HepG2 (cell line): ENCODE data around the gene ZNF629. TPM values are rescaled to one million over a fixed set of nuclear protein-coding genes. Genes with fewer than 3 reads are reported as not detected.

Source experiments
- BHLHE40 ChIP-seq: IDR thresholded peaks from 2 replicates; pipeline ENCODE4 v1.6.1; 2011; ENCODE audit warnings: low read length, improper control_type of control experiment
- BORCS8-MEF2B ChIP-seq: sonication (generic); formaldehyde crosslinking; IDR thresholded peaks from 2 replicates; pipeline ENCODE4 v1.8.0; 2022; ENCODE audit warnings: mild to moderate bottlenecking, missing genetic modification reagents
- E2F1 ChIP-seq: sonication (generic); formaldehyde crosslinking; IDR thresholded peaks from 2 replicates; pipeline ENCODE4 v1.5.0; 2020; ENCODE audit warnings: missing genetic modification reagents
- GABPA ChIP-seq, 2 experiments: IDR thresholded peaks; 2 replicates each; pipeline ENCODE4 v1.6.1; 2011 to 2016; ENCODE audit warnings: low read depth in 2 of 2, low read length in 1 of 2, missing biosample characterization in 1 of 2, missing genetic modification characterization in 1 of 2
- KDM1A ChIP-seq: IDR thresholded peaks from 2 replicates; pipeline ENCODE4 v1.6.1; 2016; ENCODE audit warnings: missing compliant biosample characterization
- KLF13 ChIP-seq: sonication (generic); formaldehyde crosslinking; IDR thresholded peaks from 2 replicates; pipeline ENCODE4 v1.4.0; 2020; ENCODE audit warnings: mild to moderate bottlenecking, missing genetic modification reagents
- MLXIP ChIP-seq: sonication (generic); formaldehyde crosslinking; IDR thresholded peaks from 2 replicates; pipeline ENCODE4 v1.9.0; 2021; ENCODE audit warnings: missing genetic modification reagents, borderline replicate concordance
- SSRP1 ChIP-seq: IDR thresholded peaks from 2 replicates; pipeline ENCODE4 v1.6.1; 2016; ENCODE audit warnings: control low read depth
- TGIF2 ChIP-seq: IDR thresholded peaks from 2 replicates; pipeline ENCODE4 v1.6.1; 2016; ENCODE audit warnings: control low read depth, missing compliant biosample characterization
- ZBTB3 ChIP-seq: sonication (generic); formaldehyde crosslinking; IDR thresholded peaks from 2 replicates; pipeline ENCODE4 v1.4.0; 2020; ENCODE audit warnings: low read depth, mild to moderate bottlenecking, moderate library complexity, missing genetic modification reagents, borderline replicate concordance
- ZFP91 ChIP-seq: sonication (generic); formaldehyde crosslinking; IDR thresholded peaks from 2 replicates; pipeline ENCODE4 v1.9.0; 2022; ENCODE audit warnings: missing genetic modification reagents, mild to moderate bottlenecking, borderline replicate concordance
- ZNF672 ChIP-seq: sonication (generic); formaldehyde crosslinking; IDR thresholded peaks from 2 replicates; pipeline ENCODE4 v1.8.1; 2022; ENCODE audit warnings: missing genetic modification reagents
- ZNF674 ChIP-seq: sonication (generic); formaldehyde crosslinking; IDR thresholded peaks from 2 replicates; pipeline ENCODE4 v1.5.0; 2020; ENCODE audit warnings: low read depth, mild to moderate bottlenecking, missing genetic modification reagents
- ZNF780A ChIP-seq: sonication (generic); formaldehyde crosslinking; IDR thresholded peaks from 2 replicates; pipeline ENCODE4 v1.8.0; 2022; ENCODE audit warnings: mild to moderate bottlenecking, missing genetic modification reagents, moderate library complexity
- ZNF816 ChIP-seq: sonication (generic); formaldehyde crosslinking; IDR thresholded peaks from 2 replicates; pipeline ENCODE4 v1.8.0; 2022; ENCODE audit warnings: missing genetic modification reagents, mild to moderate bottlenecking, borderline replicate concordance
- polyA plus RNA-seq, 8 experiments: library from polyadenylated mRNA; depleted of rRNA in 3 of 8; stranded (reverse) in 7 of 8; unstranded in 1 of 8; fragments of >200 nt; fragmentation: Illumina TruSeq in 4 of 8; extraction: Trizol in 4 of 8; gene quantifications; 2 replicates each; pipeline versions ENCODE4 v1.2.1 to v1.2.3, GENCODE V29; 2011 to 2016; ENCODE audit warnings: low read depth in 4 of 8, missing spikeins in 1 of 8, mixed read lengths in 1 of 8; ENCODE audit not compliant: insufficient read depth in 1 of 8
- total RNA-seq, 5 experiments: library from RNA; depleted of rRNA; stranded (reverse); fragments of >200 nt; fragmentation: Illumina TruSeq; extraction: Trizol; gene quantifications; 2 replicates each; pipeline ENCODE4 v1.2.3, GENCODE V29; 2016; ENCODE audit warnings: low read depth in 1 of 5
- TF ChIP-seq, protein P1 (sequence below): sonication (generic); formaldehyde crosslinking; IDR thresholded peaks from 2 replicates; pipeline ENCODE4 v1.4.0; 2020; ENCODE audit warnings: mild to moderate bottlenecking, missing genetic modification reagents
- TF ChIP-seq, protein P2 (sequence below): IDR thresholded peaks from 2 replicates; pipeline ENCODE4 v1.6.1; 2012; ENCODE audit warnings: low read depth, low read length, improper control_type of control experiment
- TF ChIP-seq, protein P3 (sequence below): sonication (generic); formaldehyde crosslinking; IDR thresholded peaks from 2 replicates; pipeline ENCODE4 v1.4.0; 2020; ENCODE audit warnings: missing genetic modification reagents

The ZNF629 gene
- total and polyA plus RNA-seq, 2 of the 13 experiments (the other 11 are each of a cell fraction or from before 2014, with no cell fraction given): 6.1 to 16.5 TPM

- TF ChIP-seq, protein P1, sequence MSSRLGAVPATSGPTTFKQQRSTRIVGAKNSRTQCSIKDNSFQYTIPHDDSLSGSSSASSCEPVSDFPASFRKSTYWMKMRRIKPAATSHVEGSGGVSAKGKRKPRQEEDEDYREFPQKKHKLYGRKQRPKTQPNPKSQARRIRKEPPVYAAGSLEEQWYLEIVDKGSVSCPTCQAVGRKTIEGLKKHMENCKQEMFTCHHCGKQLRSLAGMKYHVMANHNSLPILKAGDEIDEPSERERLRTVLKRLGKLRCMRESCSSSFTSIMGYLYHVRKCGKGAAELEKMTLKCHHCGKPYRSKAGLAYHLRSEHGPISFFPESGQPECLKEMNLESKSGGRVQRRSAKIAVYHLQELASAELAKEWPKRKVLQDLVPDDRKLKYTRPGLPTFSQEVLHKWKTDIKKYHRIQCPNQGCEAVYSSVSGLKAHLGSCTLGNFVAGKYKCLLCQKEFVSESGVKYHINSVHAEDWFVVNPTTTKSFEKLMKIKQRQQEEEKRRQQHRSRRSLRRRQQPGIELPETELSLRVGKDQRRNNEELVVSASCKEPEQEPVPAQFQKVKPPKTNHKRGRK: no peak
- TF ChIP-seq, protein P2, sequence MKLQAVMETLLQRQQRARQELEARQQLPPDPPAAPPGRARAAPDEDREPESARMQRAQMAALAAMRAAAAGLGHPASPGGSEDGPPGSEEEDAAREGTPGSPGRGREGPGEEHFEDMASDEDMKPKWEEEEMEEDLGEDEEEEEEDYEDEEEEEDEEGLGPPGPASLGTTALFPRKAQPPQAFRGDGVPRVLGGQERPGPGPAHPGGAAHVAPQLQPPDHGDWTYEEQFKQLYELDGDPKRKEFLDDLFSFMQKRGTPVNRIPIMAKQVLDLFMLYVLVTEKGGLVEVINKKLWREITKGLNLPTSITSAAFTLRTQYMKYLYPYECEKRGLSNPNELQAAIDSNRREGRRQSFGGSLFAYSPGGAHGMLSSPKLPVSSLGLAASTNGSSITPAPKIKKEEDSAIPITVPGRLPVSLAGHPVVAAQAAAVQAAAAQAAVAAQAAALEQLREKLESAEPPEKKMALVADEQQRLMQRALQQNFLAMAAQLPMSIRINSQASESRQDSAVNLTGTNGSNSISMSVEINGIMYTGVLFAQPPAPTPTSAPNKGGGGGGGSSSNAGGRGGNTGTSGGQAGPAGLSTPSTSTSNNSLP: peak; percentile 32; the same call in 1 of the 2 replicates
- TF ChIP-seq ZNF816 (CRISPR knock-in tag): peak; percentile 98
- TF ChIP-seq ZNF672 (CRISPR knock-in tag): no peak; the same call in 1 of the 2 replicates
- peak; percentile 82; the same call in 1 of the 2 replicates for TF ChIP-seq MLXIP (CRISPR knock-in tag)
- TF ChIP-seq KLF13: 0 out of 2 replicates have a peak, but pooled peaks have one; percentile 57
- TF ChIP-seq SSRP1 (CRISPR knock-in tag): no peak
- TF ChIP-seq ZNF674 (CRISPR knock-in tag): no peak
- peak; percentile 86 for TF ChIP-seq E2F1 (CRISPR knock-in tag)
- TF ChIP-seq KDM1A (CRISPR knock-in tag): peak; percentile 91
- peak; percentile 48; the same call in 1 of the 2 replicates for TF ChIP-seq BHLHE40
- TF ChIP-seq, protein P3, sequence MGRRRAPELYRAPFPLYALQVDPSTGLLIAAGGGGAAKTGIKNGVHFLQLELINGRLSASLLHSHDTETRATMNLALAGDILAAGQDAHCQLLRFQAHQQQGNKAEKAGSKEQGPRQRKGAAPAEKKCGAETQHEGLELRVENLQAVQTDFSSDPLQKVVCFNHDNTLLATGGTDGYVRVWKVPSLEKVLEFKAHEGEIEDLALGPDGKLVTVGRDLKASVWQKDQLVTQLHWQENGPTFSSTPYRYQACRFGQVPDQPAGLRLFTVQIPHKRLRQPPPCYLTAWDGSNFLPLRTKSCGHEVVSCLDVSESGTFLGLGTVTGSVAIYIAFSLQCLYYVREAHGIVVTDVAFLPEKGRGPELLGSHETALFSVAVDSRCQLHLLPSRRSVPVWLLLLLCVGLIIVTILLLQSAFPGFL (CRISPR knock-in tag): no peak
- TF ChIP-seq ZNF780A (CRISPR knock-in tag): peak; percentile 60; the same call in 1 of the 2 replicates
- peak; percentile 96 for TF ChIP-seq BORCS8-MEF2B (CRISPR knock-in tag)
- TF ChIP-seq GABPA (IDR thresholded peaks at IDR 0.05; ENCODE audit: low read depth, low read length): peak; percentile 89
- TF ChIP-seq GABPA (CRISPR knock-in tag; IDR thresholded peaks at IDR 0.05; ENCODE audit: low read depth): peak; percentile 95
- TF ChIP-seq ZBTB3 (CRISPR knock-in tag): peak; percentile 94; the same call in 1 of the 2 replicates
- peak; percentile 97 for TF ChIP-seq ZFP91
- no peak for TF ChIP-seq TGIF2 (CRISPR knock-in tag)
These were observed 18.6 kb upstream of the ZNF629 start (continued) for GRCh38 chr16:30805370-30806169.
